Measurements from ENCODE around the gene DUSP1. TPM values are rescaled to one million over a fixed set of nuclear protein-coding genes. Genes with fewer than 3 reads are reported as not detected.

DUSP1 gene
- total and polyA plus RNA-seq, 2 of the 13 experiments (the other 11 are each of a cell fraction or from before 2014, with no cell fraction given), result 27.1 to 55.5 TPM

DNA sequence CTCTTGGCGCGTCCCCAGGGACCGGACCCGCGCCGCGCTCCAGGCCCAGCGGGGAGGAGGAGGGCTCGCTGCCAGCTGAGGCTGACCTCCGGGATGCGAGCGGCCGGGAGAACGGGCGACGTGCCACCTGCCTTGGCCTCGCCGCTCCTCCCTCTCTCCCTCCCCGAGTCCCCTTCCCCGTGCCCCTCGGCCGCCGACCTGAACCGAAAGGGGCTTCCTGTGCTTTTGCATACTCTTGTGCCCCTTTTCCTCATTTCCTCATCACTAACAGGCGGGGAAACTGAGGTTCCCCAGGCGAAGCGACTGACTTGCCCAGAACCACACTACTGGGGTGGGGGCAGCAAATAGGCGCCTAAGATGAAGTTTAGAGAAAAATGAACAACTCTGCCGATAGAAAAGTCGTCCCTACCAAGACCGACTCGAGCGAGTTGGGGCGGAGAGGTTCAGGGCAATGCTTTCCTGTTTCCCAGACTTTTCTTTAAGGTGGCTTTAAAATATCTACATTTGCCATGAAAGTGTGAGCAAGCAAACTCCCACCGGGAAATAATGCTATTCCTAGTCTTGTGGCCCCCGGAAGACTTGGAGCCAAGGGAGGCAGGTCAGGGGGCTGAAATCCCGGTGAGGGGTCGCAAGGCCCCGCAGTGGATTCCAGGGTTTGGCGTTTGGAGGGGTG lies 580 bp upstream of the DUSP1 start:
- H2AFZ ChIP-seq (ENCODE audit: low read length), result no peak overlapping the region
- intact Hi-C loops (cut with micrococcal nuclease; ENCODE audit: unreplicated experiment) (loop anchor here (1.0 to 2.0 kb wide), 4 partner anchors 18 to 131 kb away; no protein-coding TSS in a partner anchor), in situ Hi-C loops (cut with HindIII; ENCODE audit: extremely low pct_ligation_motif_present, low pct_unique_long_range_greater_than_20kb) (loop anchor here (5.0 to 10.0 kb wide), 2 partner anchors 83 to 131 kb away; no protein-coding TSS in a partner anchor)
- H3K4me2 ChIP-seq (ENCODE audit: low read depth, low read length), result peak overlapping the region; percentile 99
- H3K9me3 ChIP-seq (ENCODE audit: low read length), result no peaks in the 10 kb centered on the region
- H3K36me3 ChIP-seq (replicated peaks in 1 of 2; ENCODE audit: control insufficient read depth in 1 of 2, insufficient read depth in 2 of 2, low read length in 2 of 2), result peaks cover 6 to 27% of the 10 kb centered on the region in 2 experiments
- WGBS (ENCODE audit: low lambda C conversion rate), result 0% methylated on average over 19 of the region's 40 CpGs
- H3K4me3 ChIP-seq (replicated peaks in 1 of 3; ENCODE audit: insufficient read depth in 1 of 3, low read depth in 2 of 3, low read length in 3 of 3), result peak overlapping the region; percentile 65 to 74 (median 71)
- peak overlapping the region; percentile 98 for H3K27ac ChIP-seq (ENCODE audit: extremely low read length, insufficient read depth, low read length)
- peak overlapping the region; percentile 98 for H3K9ac ChIP-seq (ENCODE audit: insufficient read depth, low read depth, low read length)
- CTCF ChIA-PET (ENCODE audit: low intra/inter-chr PET ratio, low total read pairs), result interaction anchor here (0.7 to 1.6 kb wide), 4 partner anchors 56 to 293 kb away, joined by 3 to 7 read pairs (median 4); no protein-coding TSS in a partner anchor
- POLR2A ChIA-PET, result interaction anchor here (0.6 to 17.1 kb wide), 47 partner anchors 7 to 995 kb away, joined by 3 to 425 read pairs (median 6); partner anchors contain the start of gene ERGIC1
- TSS peak; percentile 80 for BruUV-seq (replicated peaks)
- H4K20me1 ChIP-seq (ENCODE audit: insufficient read depth, low read length), result peaks cover 43% of the 10 kb centered on the region
- ATAC-seq (no peak), FAIRE-seq (no peak), DNase-seq (ENCODE audit: low spot score) (no peak)
- H3K4me1 ChIP-seq (ENCODE audit: insufficient read depth, low read length), result peaks cover 80% of the 10 kb centered on the region
- no peaks in the 10 kb centered on the region; a peak in 1 of 5 replicates for H3K27me3 ChIP-seq (ENCODE audit: control insufficient read depth in 1 of 2, insufficient read depth in 2 of 2, low read length in 2 of 2)
- H3K79me2 ChIP-seq (ENCODE audit: insufficient read depth, low read length), result peaks cover 35% of the 10 kb centered on the region
- TF ChIP-seq ISX (CRISPR knock-in tag; conservative IDR thresholded peaks at IDR 0.05) (peak; percentile 53), KAT2B (IDR thresholded peaks at IDR 0.05; ENCODE audit: borderline replicate concordance, low read depth, low read length) (no peak), ZNF496 (CRISPR knock-in tag; IDR thresholded peaks at IDR 0.05; ENCODE audit: insufficient replicate concordance) (no peak), AHR (CRISPR knock-in tag; IDR thresholded peaks at IDR 0.05) (0 out of 2 replicates have a peak, but pooled peaks have one; percentile 7), TSC22D2 (CRISPR knock-in tag; IDR thresholded peaks at IDR 0.05; ENCODE audit: borderline replicate concordance) (peak; percentile 11; the same call in 1 of the 2 replicates), MYC (CRISPR knock-in tag; IDR thresholded peaks at IDR 0.05; ENCODE audit: borderline replicate concordance) (0 out of 2 replicates have a peak, but pooled peaks have one; percentile 15), MIER3 (CRISPR knock-in tag; IDR thresholded peaks at IDR 0.05; ENCODE audit: borderline replicate concordance) (0 out of 2 replicates have a peak, but pooled peaks have one; percentile 17), ZNF564 (CRISPR knock-in tag; IDR thresholded peaks at IDR 0.05) (0 out of 2 replicates have a peak, but pooled peaks have one; percentile 19), U2AF1 (optimal IDR thresholded peaks at IDR 0.05; ENCODE audit: low read depth, low read length) (peak; percentile 18), ZNF546 (CRISPR knock-in tag; conservative IDR thresholded peaks at IDR 0.05) (0 out of 2 replicates have a peak, but pooled peaks have one; percentile 20), CHD4 (IDR thresholded peaks at IDR 0.05; ENCODE audit: borderline replicate concordance, low read length) (peak; percentile 56; the same call in 1 of the 2 replicates), ZNF264 (CRISPR knock-in tag; IDR thresholded peaks at IDR 0.05) (0 out of 2 replicates have a peak, but pooled peaks have one; percentile 6), RAD51 (IDR thresholded peaks at IDR 0.05; ENCODE audit: borderline replicate concordance) (no peak), SNAPC2 (CRISPR knock-in tag; IDR thresholded peaks at IDR 0.05) (0 out of 2 replicates have a peak, but pooled peaks have one; percentile 16), PRPF4 (IDR thresholded peaks at IDR 0.05; ENCODE audit: low read depth, low read length, poor library complexity, severe bottlenecking) (peak; percentile 23), JUNB (CRISPR knock-in tag; IDR thresholded peaks at IDR 0.05; ENCODE audit: borderline replicate concordance) (no peak), ZNF430 (CRISPR knock-in tag; IDR thresholded peaks at IDR 0.05) (peak; percentile 18; the same call in 1 of the 2 replicates), ZNF737 (CRISPR knock-in tag; IDR thresholded peaks at IDR 0.05; ENCODE audit: borderline replicate concordance) (0 out of 2 replicates have a peak, but pooled peaks have one; percentile 66)
- TF ChIP-seq, protein P1, sequence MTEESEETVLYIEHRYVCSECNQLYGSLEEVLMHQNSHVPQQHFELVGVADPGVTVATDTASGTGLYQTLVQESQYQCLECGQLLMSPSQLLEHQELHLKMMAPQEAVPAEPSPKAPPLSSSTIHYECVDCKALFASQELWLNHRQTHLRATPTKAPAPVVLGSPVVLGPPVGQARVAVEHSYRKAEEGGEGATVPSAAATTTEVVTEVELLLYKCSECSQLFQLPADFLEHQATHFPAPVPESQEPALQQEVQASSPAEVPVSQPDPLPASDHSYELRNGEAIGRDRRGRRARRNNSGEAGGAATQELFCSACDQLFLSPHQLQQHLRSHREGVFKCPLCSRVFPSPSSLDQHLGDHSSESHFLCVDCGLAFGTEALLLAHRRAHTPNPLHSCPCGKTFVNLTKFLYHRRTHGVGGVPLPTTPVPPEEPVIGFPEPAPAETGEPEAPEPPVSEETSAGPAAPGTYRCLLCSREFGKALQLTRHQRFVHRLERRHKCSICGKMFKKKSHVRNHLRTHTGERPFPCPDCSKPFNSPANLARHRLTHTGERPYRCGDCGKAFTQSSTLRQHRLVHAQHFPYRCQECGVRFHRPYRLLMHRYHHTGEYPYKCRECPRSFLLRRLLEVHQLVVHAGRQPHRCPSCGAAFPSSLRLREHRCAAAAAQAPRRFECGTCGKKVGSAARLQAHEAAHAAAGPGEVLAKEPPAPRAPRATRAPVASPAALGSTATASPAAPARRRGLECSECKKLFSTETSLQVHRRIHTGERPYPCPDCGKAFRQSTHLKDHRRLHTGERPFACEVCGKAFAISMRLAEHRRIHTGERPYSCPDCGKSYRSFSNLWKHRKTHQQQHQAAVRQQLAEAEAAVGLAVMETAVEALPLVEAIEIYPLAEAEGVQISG (CRISPR knock-in tag; IDR thresholded peaks at IDR 0.05), result peak; percentile 59; the same call in 1 of the 2 replicates
- TF ChIP-seq, protein P2, sequence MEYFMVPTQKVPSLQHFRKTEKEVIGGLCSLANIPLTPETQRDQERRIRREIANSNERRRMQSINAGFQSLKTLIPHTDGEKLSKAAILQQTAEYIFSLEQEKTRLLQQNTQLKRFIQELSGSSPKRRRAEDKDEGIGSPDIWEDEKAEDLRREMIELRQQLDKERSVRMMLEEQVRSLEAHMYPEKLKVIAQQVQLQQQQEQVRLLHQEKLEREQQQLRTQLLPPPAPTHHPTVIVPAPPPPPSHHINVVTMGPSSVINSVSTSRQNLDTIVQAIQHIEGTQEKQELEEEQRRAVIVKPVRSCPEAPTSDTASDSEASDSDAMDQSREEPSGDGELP (IDR thresholded peaks at IDR 0.05; ENCODE audit: borderline replicate concordance, low read depth), result peak; percentile 17; the same call in 1 of the 2 replicates
